ENCODE results near the gene PRCP.

- TF ChIP-seq SUZ12 (IDR thresholded peaks at IDR 0.05; ENCODE audit: extremely low read depth, insufficient read depth, insufficient read length) (no peak), ZNF274 (IDR thresholded peaks at IDR 0.05; ENCODE audit: low read depth, low read length) (no peak), YY1 (IDR thresholded peaks at IDR 0.05; ENCODE audit: insufficient read depth, insufficient read length) (no peak)
These were observed 71.1 kb downstream of the PRCP start for GRCh38 chr11:82829101-82829500.

Data from NT2/D1 (cell line).